ENCODE data around the gene STK32B.

GRCh38 chr4:5122114-5122513 is 70.8 kb downstream of the STK32B start:
- no peak for TF ChIP-seq MAX (IDR thresholded peaks at IDR 0.05)
- no peak for TF ChIP-seq JUND (IDR thresholded peaks at IDR 0.05)
- TF ChIP-seq CTCF (IDR thresholded peaks at IDR 0.05; ENCODE audit: low read depth, low read length, missing input control), result no peak
- TF ChIP-seq REST (IDR thresholded peaks at IDR 0.05), result no peak
- no peak for TF ChIP-seq ATF3 (IDR thresholded peaks at IDR 0.05)
- no peak for TF ChIP-seq ZBTB33 (IDR thresholded peaks at IDR 0.05)
- no peak for TF ChIP-seq TAF1 (conservative IDR thresholded peaks at IDR 0.05)
- TF ChIP-seq GABPA (IDR thresholded peaks at IDR 0.05 in 1 of 2, conservative IDR thresholded peaks at IDR 0.05 in 1 of 2), result no peak
- no peak for TF ChIP-seq HNF4A (conservative IDR thresholded peaks at IDR 0.05)
- TF ChIP-seq YY1 (IDR thresholded peaks at IDR 0.05), result no peak
- TF ChIP-seq RXRA (IDR thresholded peaks at IDR 0.05), result no peak
- TF ChIP-seq SP1 (IDR thresholded peaks at IDR 0.05), result no peak

Measured in liver (tissue), 3 donors.